GM10248 (cell line): ENCODE data around the gene PTPRU.

ENCODE experiments used
- CTCF ChIA-PET: fragments of 300-600 bp; sonication (Branson Sonifier 250); formaldehyde crosslinking; extraction: SDS; loops from one replicate; lab custom pipeline; 2021; ENCODE audit warnings: antibody characterized with exemption; lab: Yijun Ruan, JAX
- POLR2A ChIA-PET: fragments of 350-650 bp; sonication (Branson Sonifier 250); formaldehyde crosslinking; extraction: SDS; loops from one replicate; lab custom pipeline; 2020; ENCODE audit warnings: antibody characterized with exemption; lab: Yijun Ruan, JAX
- DNase-seq: peaks from one replicate; pipeline ENCODE4 v3.0.0; 2012; ENCODE audit errors: extremely low spot score
- CTCF ChIP-seq: IDR thresholded peaks from 2 replicates; pipeline ENCODE4 v1.5.1; 2012; ENCODE audit warnings: mild to moderate bottlenecking, low read depth; ENCODE audit errors: extremely low read depth, missing control alignments, control extremely low read depth

Gene PTPRU

DNA sequence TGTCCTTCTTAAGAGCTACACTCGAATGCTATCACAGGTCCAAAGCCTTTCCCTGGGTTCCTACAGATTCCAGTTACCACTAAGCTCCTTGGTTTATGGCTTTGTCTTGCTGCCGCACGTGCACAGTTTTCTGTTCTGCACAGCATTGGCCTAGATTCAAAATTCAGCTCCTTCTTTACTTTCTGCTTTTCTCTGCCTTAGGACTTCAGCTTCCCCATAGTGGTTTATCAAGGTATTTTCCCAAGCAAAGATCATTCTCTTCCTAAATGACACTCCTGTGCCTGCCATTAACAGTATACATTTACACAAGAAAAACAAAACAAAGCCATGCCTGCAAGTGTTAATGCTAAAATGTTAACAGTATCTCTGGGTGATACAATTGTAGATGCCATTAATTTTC, 41.8 kb downstream of the PTPRU start:
- ChIA-PET POLR2A (no interaction called here), CTCF (interaction anchor here (1.0 kb wide), 1 partner anchor 20 kb away, joined by 3 read pairs; no protein-coding TSS in a partner anchor)
- TF ChIP-seq CTCF: no peak
- DNase-seq: no peak

GRCh38 chr1:29279406-29279805, 43.1 kb downstream of the PTPRU start:
- TF ChIP-seq CTCF: no peak
- DNase-seq: no peak
- POLR2A ChIA-PET: no interaction called here
- CTCF ChIA-PET: no interaction called here

- CTCF ChIA-PET: no interaction called here
These were observed 43.6 kb downstream of the PTPRU start for GRCh38 chr1:29279951-29280391.

GRCh38 chr1:29280409-29281131, 44.2 kb downstream of the PTPRU start:
- CTCF ChIA-PET: no interaction called here
- no peak for DNase-seq
- no peak for TF ChIP-seq CTCF
- POLR2A ChIA-PET: no interaction called here

More at GRCh38 chr1:29279951-29280391, 43.6 kb downstream of the PTPRU start:
- TF ChIP-seq CTCF: no peak
- DNase-seq: no peak
- POLR2A ChIA-PET: no interaction called here

- no peak for TF ChIP-seq CTCF
- CTCF ChIA-PET: no interaction called here
- POLR2A ChIA-PET: no interaction called here
- DNase-seq: no peak
These were observed 45.2 kb downstream of the PTPRU start for GRCh38 chr1:29281571-29281970.

DNA sequence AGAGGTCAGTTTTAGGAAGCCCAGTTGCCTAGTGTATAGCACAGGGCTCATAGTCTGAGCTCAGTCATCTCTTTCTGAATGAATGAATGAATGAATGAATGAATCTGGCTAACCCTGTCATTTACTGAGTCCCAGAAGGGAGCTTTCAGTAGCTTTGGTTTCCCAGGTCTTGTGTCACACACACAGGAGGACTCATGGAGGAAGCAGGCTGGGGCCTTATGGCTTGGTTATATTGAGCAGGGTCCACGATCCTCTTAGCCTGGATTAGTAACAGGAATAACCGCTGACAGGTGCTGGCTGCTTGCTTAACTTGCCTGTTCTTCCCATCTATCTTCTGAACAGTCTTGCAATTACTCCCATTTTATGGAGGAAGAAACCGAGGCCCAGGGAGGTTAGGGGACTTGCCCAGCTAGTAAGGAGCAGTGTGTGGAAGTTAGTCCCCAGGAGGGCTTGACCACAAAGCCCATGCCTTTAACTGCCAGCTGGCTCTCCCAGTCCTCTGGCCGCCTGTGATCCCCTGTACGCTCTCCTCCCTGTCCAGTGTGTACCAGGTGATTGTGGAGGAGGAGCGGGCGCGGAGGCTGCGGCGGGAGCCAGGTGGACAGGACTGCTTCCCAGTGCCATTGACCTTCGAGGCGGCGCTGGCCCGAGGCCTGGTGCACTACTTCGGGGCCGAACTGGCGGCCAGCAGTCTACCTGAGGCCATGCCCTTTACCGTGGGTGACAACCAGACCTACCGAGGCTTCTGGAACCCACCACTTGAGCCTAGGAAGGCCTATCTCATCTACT, 46.0 kb downstream of the PTPRU start:
- CTCF ChIA-PET: no interaction called here
- no peak for TF ChIP-seq CTCF
- POLR2A ChIA-PET: no interaction called here
- DNase-seq: no peak
